Panc1 (cell line): ENCODE data around the gene RBBP7. TPM values are rescaled to one million over a fixed set of nuclear protein-coding genes. Genes with fewer than 3 reads are reported as not detected.

Experiments used
- ATAC-seq: fragments of 200-7000 bp; cut with Tn5 transposase; 2 replicates; pipeline ENCODE4 v1.9.1; 2020; ENCODE audit warnings: mild to moderate bottlenecking, moderate library complexity
- BruUV-seq: library from RNA; stranded (reverse); fragments of 400-500 nt; replicated peaks from 2 replicates; lab custom pipeline; 2021; lab: Mats Ljungman, UMichigan
- CTCF ChIA-PET: fragments of 300-600 bp; sonication (Branson Sonifier 250); formaldehyde crosslinking; loops from one replicate; lab custom pipeline; 2022; ENCODE audit warnings: antibody characterized with exemption; lab: Charles Lee
- POLR2A ChIA-PET: fragments of 300-600 bp; sonication (Branson Sonifier 250); formaldehyde crosslinking; loops from one replicate; lab custom pipeline; 2022; ENCODE audit warnings: antibody characterized with exemption; lab: Charles Lee
- DNase-seq: peaks from one replicate; pipeline ENCODE4 v3.0.0-alpha.2; 2010; ENCODE audit warnings: low read depth, low spot score
- H3K27ac ChIP-seq: 2 replicates; pipeline ENCODE4 v1.5.1; 2011; ENCODE audit warnings: mild to moderate bottlenecking, low read length, inconsistent platforms
- H3K27me3 ChIP-seq: fragments of 200-500 bp; sonication (Bioruptor generic); 2 replicates; pipeline ENCODE4 v1.6.0; 2014; ENCODE audit warnings: low read length, inconsistent platforms; ENCODE audit not compliant: control insufficient read depth, insufficient read depth
- H3K36me3 ChIP-seq: fragments of 200-500 bp; sonication (Bioruptor generic); 2 replicates; pipeline ENCODE4 v1.5.1; 2014; ENCODE audit warnings: inconsistent platforms, mild to moderate bottlenecking, low read length, moderate library complexity; ENCODE audit not compliant: control insufficient read depth, insufficient read depth
- H3K4me1 ChIP-seq: 2 replicates; pipeline ENCODE4 v1.5.1; 2011; ENCODE audit warnings: inconsistent platforms, mild to moderate bottlenecking, low read length, moderate library complexity; ENCODE audit not compliant: control insufficient read depth, insufficient read depth
- H3K4me3 ChIP-seq, 2 experiments: 2 replicates each; pipeline ENCODE4 v1.5.1; 2011 to 2012; ENCODE audit warnings: low read depth in 2 of 2, low read length in 2 of 2, mild to moderate bottlenecking in 2 of 2, inconsistent platforms in 1 of 2, moderate library complexity in 1 of 2
- H3K9me3 ChIP-seq: fragments of 200-500 bp; sonication (Bioruptor generic); 2 replicates; pipeline ENCODE4 v1.5.1; 2014; ENCODE audit warnings: low read depth, mild to moderate bottlenecking, inconsistent platforms, low read length, moderate library complexity; ENCODE audit not compliant: control insufficient read depth, insufficient read depth
- CTCF ChIP-seq: fragments of 450-650 bp; IDR thresholded peaks from 2 replicates; pipeline ENCODE4 v1.5.1; 2017; ENCODE audit warnings: mild to moderate bottlenecking
- POLR2AphosphoS5 ChIP-seq: IDR thresholded peaks from 2 replicates; pipeline ENCODE4 v1.6.1; 2012; ENCODE audit warnings: mild to moderate bottlenecking, low read depth, low read length, moderate library complexity
- REST ChIP-seq, 2 experiments: IDR thresholded peaks; 2 replicates each; pipeline ENCODE4 v1.6.1; 2011 to 2012; ENCODE audit warnings: low read depth in 2 of 2, control low read depth in 1 of 2, low read length in 1 of 2, mild to moderate bottlenecking in 1 of 2, moderate library complexity in 1 of 2; ENCODE audit not compliant: insufficient read depth in 1 of 2
- SIN3A ChIP-seq: IDR thresholded peaks from 2 replicates; pipeline ENCODE4 v1.6.1; 2012; ENCODE audit warnings: low read depth, mild to moderate bottlenecking, low read length, moderate library complexity, borderline replicate concordance; ENCODE audit not compliant: insufficient read depth
- TCF7L2 ChIP-seq: IDR thresholded peaks from 2 replicates; pipeline ENCODE4 v1.6.1; 2011; ENCODE audit warnings: mild to moderate bottlenecking, low read depth, low read length, inconsistent platforms
- in situ Hi-C: cut with HindIII; loops from 2 replicates; pipeline ENCODE4 v1.10.0; 2016; ENCODE audit warnings: low sequenced_read_pairs, low pct_unique_long_range_greater_than_20kb
- intact Hi-C: fragments of 100-400 bp; cut with micrococcal nuclease; formaldehyde crosslinking; loops from one replicate; pipeline ENCODE4 v1.10.0; 2022; ENCODE audit not compliant: unreplicated experiment
- total RNA-seq: library from RNA; stranded (reverse); gene quantifications from one replicate; pipeline ENCODE4 v1.2.1, GENCODE V29; 2021; ENCODE audit not compliant: unreplicated experiment

Gene RBBP7
- total RNA-seq, 1 experiment from 2014 or later: 95.8 TPM

GRCh38 chrX:16827225-16827624 lies 42.9 kb downstream of the RBBP7 start:
- Histone ChIP-seq H3K4me1 (no peaks in the 10 kb centered on the region), H3K36me3 (no peaks in the 10 kb centered on the region; the same call in 1 of the 2 replicates), H3K27ac (no peak overlapping the region), H3K9me3 (no peaks in the 10 kb centered on the region), H3K4me3 (no peak overlapping the region), H3K27me3 (no peaks in the 10 kb centered on the region)
- intact Hi-C loops (no loop called here), in situ Hi-C loops (no loop called here)
- no peak for ATAC-seq
- TF ChIP-seq CTCF (no peak), POLR2AphosphoS5 (no peak), REST (IDR thresholded peaks at IDR 0.05; ENCODE audit: insufficient read depth in 1 of 2, low read depth in 2 of 2, low read length in 1 of 2) (no peak), SIN3A (no peak), TCF7L2 (no peak)
- ChIA-PET CTCF (no interaction called here), POLR2A (no interaction called here)
- BruUV-seq: no TSS peak
- DNase-seq: no peak

GRCh38 chrX:16826207-16826606 lies 44.0 kb downstream of the RBBP7 start:
- Histone ChIP-seq H3K4me3 (no peak overlapping the region), H3K27me3 (no peaks in the 10 kb centered on the region), H3K9me3 (no peaks in the 10 kb centered on the region), H3K4me1 (no peaks in the 10 kb centered on the region), H3K36me3 (no peaks in the 10 kb centered on the region; the same call in 1 of the 2 replicates), H3K27ac (no peak overlapping the region)
- intact Hi-C loops: no loop called here
- POLR2A ChIA-PET: no interaction called here
- DNase-seq (no peak), ATAC-seq (no peak)
- no peak for TF ChIP-seq REST (IDR thresholded peaks at IDR 0.05; ENCODE audit: insufficient read depth in 1 of 2, low read depth in 2 of 2, low read length in 1 of 2)
- TF ChIP-seq CTCF: peak; percentile 52
- TF ChIP-seq TCF7L2: no peak
- no peak for TF ChIP-seq POLR2AphosphoS5
- TF ChIP-seq SIN3A: no peak
- no TSS peak for BruUV-seq
- CTCF ChIA-PET: no interaction called here
- in situ Hi-C loops: no loop called here
